Measurements from ENCODE around the gene SORBS1. TPM values are rescaled to one million over a fixed set of nuclear protein-coding genes. Genes with fewer than 3 reads are reported as not detected.

The SORBS1 gene
- total and polyA plus RNA-seq, 3 donors from 2014 or later = 34.4 to 46.6 (median 38.8) TPM

DNA sequence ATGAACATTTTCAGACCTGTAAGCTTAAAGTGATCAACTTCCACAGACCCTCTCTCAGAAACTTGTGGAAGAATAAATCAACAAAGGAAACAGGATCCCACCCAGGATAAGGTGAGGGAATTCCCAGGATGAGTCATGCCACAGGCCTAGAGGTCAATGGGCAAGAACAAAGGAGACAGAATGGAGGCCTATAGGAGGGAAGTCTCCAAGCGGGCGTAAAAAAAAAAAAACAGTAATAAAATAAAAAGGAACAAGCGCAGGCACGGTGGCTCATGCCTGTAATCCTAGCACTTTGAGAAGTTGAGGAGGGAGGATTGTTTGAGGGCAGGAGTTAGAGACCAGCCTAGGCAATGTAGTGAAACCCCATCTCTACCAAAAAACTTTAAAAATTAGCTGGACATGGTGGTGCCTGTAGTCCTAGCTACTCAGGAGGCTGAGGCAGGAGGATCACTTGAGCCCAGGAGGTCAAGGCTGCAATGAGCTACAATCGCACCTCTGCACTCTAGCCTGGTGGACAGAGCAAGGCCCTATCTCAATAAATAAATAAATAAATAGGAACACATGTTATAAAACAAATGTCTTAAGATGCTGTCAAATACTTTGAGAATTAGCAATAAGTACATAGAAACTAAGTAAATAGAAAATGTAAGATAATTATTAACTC, 8.4 kb downstream of the SORBS1 start:
- DNase-seq = no peak
- no peak for TF ChIP-seq POLR2A (IDR thresholded peaks at IDR 0.05)
- TF ChIP-seq, protein P1, sequence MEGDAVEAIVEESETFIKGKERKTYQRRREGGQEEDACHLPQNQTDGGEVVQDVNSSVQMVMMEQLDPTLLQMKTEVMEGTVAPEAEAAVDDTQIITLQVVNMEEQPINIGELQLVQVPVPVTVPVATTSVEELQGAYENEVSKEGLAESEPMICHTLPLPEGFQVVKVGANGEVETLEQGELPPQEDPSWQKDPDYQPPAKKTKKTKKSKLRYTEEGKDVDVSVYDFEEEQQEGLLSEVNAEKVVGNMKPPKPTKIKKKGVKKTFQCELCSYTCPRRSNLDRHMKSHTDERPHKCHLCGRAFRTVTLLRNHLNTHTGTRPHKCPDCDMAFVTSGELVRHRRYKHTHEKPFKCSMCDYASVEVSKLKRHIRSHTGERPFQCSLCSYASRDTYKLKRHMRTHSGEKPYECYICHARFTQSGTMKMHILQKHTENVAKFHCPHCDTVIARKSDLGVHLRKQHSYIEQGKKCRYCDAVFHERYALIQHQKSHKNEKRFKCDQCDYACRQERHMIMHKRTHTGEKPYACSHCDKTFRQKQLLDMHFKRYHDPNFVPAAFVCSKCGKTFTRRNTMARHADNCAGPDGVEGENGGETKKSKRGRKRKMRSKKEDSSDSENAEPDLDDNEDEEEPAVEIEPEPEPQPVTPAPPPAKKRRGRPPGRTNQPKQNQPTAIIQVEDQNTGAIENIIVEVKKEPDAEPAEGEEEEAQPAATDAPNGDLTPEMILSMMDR (IDR thresholded peaks at IDR 0.05) = no peak
- intact Hi-C loops (cut with DNase I; ENCODE audit: low total_unique reads) = no loop called here
- no peak overlapping the region for H3K4me3 ChIP-seq
- H3K4me1 ChIP-seq = peaks cover 11% of the 10 kb centered on the region
- H3K36me3 ChIP-seq (ENCODE audit: low read depth, missing control alignments) = no peaks in the 10 kb centered on the region
- no peaks in the 10 kb centered on the region for H3K9me3 ChIP-seq
- 88 to 91% methylated on average over 5 of the region's 5 CpGs for WGBS, 2 donors
- no peak overlapping the region for H3K27ac ChIP-seq
- no peaks in the 10 kb centered on the region for H3K27me3 ChIP-seq

DNA sequence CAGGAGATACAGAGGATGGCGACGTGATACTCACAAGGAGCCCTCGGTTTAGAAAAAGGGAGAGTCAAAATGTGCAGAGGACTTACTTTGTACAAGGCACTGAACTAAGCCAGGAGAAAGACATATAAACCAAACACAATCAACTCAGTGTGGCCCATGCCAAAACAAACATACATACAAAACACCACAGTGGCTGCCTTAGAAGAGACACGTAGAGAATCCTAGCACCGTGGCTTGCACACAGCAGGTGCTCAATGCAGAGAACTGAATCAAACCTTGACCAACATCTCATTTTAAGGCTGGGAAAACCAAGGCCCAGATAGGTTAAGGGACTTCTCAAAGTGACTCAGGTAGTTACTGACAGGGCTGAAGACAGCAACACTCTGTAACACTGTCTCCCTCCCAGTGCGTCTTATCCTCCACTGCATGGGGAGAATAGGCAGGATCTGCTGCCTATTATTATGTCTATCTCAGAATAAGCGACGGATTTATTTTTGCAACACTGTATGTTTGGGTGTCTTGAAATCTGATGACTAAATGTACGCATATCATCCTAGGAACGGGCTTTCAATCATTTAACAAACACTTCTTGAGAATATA, 11.0 kb downstream of the SORBS1 start:
- no peak overlapping the region for H3K4me3 ChIP-seq
- 58 to 62% methylated on average over 10 of the region's 10 CpGs for WGBS, 2 donors
- no peaks in the 10 kb centered on the region for H3K9me3 ChIP-seq
- H3K27me3 ChIP-seq = no peaks in the 10 kb centered on the region
- peaks cover 3% of the 10 kb centered on the region for H3K4me1 ChIP-seq
- no peaks in the 10 kb centered on the region for H3K36me3 ChIP-seq (ENCODE audit: low read depth, missing control alignments)
- no peak overlapping the region for H3K27ac ChIP-seq
- no peak for DNase-seq
- intact Hi-C loops (cut with DNase I; ENCODE audit: low total_unique reads) = no loop called here
- no peak for TF ChIP-seq POLR2A (IDR thresholded peaks at IDR 0.05)
- TF ChIP-seq, protein P1 (IDR thresholded peaks at IDR 0.05) = no peak

DNA sequence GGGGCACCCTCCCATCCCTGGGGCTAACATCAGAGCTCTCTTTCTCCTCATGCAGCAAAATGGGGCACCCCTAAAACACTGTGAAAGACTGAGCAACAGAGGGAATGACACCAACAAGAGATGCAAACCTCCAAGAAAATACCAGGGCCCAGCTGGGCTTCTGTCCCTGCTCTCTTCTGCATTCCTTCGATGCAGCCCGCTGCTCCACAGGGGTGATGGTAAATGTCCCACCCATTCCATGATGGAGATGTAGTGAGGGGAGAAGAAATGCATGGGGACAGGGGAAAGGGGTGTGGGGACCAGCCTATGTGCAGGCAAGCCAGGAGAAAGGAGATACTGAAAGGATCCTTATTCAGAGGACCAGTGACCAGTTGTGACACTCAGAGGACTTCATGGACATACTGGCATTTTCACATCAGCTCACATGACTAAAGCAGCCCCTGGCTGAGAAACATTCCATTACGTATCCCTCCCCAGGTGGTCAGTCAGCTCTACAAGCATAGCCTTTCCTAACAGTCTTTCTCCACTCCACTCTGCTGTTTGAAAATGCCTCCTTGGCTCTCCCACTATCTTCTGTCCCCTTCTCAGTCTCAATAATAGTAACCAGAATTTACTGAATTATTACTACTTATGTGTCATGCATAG, 13.3 kb downstream of the SORBS1 start:
- H3K4me1 ChIP-seq = peaks cover 3% of the 10 kb centered on the region
- 92 to 95% methylated on average over 3 of the region's 3 CpGs for WGBS, 2 donors
- H3K4me3 ChIP-seq = no peak overlapping the region
- no peak for TF ChIP-seq POLR2A (IDR thresholded peaks at IDR 0.05)
- TF ChIP-seq, protein P1 (IDR thresholded peaks at IDR 0.05) = no peak
- intact Hi-C loops (cut with DNase I; ENCODE audit: low total_unique reads) = no loop called here
- no peak for DNase-seq
- H3K27me3 ChIP-seq = no peaks in the 10 kb centered on the region
- no peaks in the 10 kb centered on the region for H3K36me3 ChIP-seq (ENCODE audit: low read depth, missing control alignments)
- no peak overlapping the region for H3K27ac ChIP-seq
- H3K9me3 ChIP-seq = no peaks in the 10 kb centered on the region

DNA sequence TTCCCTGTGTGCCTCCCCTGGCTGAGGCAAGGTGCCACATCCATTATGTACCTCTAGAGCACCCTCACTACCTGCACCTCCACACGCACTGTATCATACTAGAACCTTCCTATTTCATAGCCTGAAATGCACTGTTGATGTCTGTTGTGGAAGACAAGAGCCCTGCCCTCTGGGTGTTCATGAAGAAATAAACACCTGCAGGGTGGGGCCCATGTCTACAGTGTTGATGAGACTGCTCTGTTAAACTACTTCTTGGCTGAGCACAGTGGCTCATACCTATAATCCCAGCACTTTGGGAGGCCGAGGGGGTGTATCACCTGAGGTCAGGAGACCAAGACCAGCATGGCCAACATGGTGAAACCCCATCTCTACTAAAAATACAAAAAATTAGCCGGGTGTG, 14.0 kb downstream of the SORBS1 start:
- Histone ChIP-seq H3K27ac (no peak overlapping the region), H3K4me1 (peaks cover 3% of the 10 kb centered on the region), H3K27me3 (no peaks in the 10 kb centered on the region), H3K36me3 (ENCODE audit: low read depth, missing control alignments) (no peaks in the 10 kb centered on the region), H3K4me3 (no peak overlapping the region), H3K9me3 (no peaks in the 10 kb centered on the region)
- no peak for DNase-seq
- 96% methylated on average over 3 of the region's 3 CpGs for WGBS, 2 donors
- intact Hi-C loops (cut with DNase I; ENCODE audit: low total_unique reads) = no loop called here
- TF ChIP-seq, protein P1 (IDR thresholded peaks at IDR 0.05) = no peak
- TF ChIP-seq POLR2A (IDR thresholded peaks at IDR 0.05) = no peak

All from testis (tissue), 3 donors.